Natural killer cell (primary cell): Measurements from ENCODE around the gene LRP1B. TPM values are rescaled to one million over a fixed set of nuclear protein-coding genes. Genes with fewer than 3 reads are reported as not detected.
"Not testable (repeated sequence)": the region's sequence is repeated elsewhere in the genome, so short reads cannot be mapped to it uniquely, and the experiment has no call there.

Source experiments
- ATAC-seq, 3 donors: fragments of 150-1000 bp in 2 of 3; fragments of 200-7000 bp in 1 of 3; cut with Tn5 transposase; 1 replicate in 1 of 3; 2 replicates in 2 of 3; pipeline ENCODE4 v1.10.0; 2021; ENCODE audit warnings: mild to moderate bottlenecking in 2 of 3, moderate library complexity in 2 of 3
- DNase-seq, 2 donors: peaks; one replicate each; pipeline versions ENCODE4 v3.0.0 to v3.0.0-alpha.2; 2013 to 2021; ENCODE audit warnings: mixed read lengths in 1 of 2
- H3K27ac ChIP-seq: one replicate; pipeline ENCODE4 v1.5.1; 2013; ENCODE audit warnings: mild to moderate bottlenecking, low read length
- H3K27me3 ChIP-seq: one replicate; pipeline ENCODE4 v1.6.1; 2013; ENCODE audit warnings: low read length; ENCODE audit not compliant: control insufficient read depth, insufficient read depth
- H3K36me3 ChIP-seq: one replicate; pipeline ENCODE4 v1.6.1; 2013; ENCODE audit warnings: low read length; ENCODE audit not compliant: control insufficient read depth, insufficient read depth
- H3K4me1 ChIP-seq: one replicate; pipeline ENCODE4 v1.6.1; 2013; ENCODE audit warnings: low read length; ENCODE audit not compliant: control insufficient read depth, insufficient read depth
- H3K4me3 ChIP-seq: one replicate; pipeline ENCODE4 v1.5.1; 2013; ENCODE audit warnings: low read length
- H3K9me3 ChIP-seq: one replicate; pipeline ENCODE4 v1.6.1; 2013; ENCODE audit warnings: low read length; ENCODE audit not compliant: control insufficient read depth, insufficient read depth
- H3K27ac Mint-ChIP-seq, 2 donors: one replicate each; pipeline ENCODE4 v1.8.0; 2022; ENCODE audit warnings: mild to moderate bottlenecking in 2 of 2, mixed read lengths in 2 of 2, moderate library complexity in 1 of 2
- H3K27me3 Mint-ChIP-seq, 2 donors: one replicate each; pipeline ENCODE4 v1.8.0; 2022; ENCODE audit warnings: low read depth in 2 of 2, mixed read lengths in 2 of 2
- H3K36me3 Mint-ChIP-seq: one replicate; pipeline ENCODE4 v1.8.0; 2022; ENCODE audit warnings: mixed read lengths
- H3K4me1 Mint-ChIP-seq, 2 donors: one replicate each; pipeline ENCODE4 v1.8.0; 2022; ENCODE audit warnings: mixed read lengths in 2 of 2
- H3K4me3 Mint-ChIP-seq: one replicate; pipeline ENCODE4 v1.8.0; 2022; ENCODE audit warnings: mild to moderate bottlenecking, moderate library complexity, mixed read lengths
- H3K9me3 Mint-ChIP-seq, 2 donors: one replicate each; pipeline ENCODE4 v1.8.0; 2022; ENCODE audit warnings: mixed read lengths in 2 of 2
- WGBS: methylation state at CpG from one replicate; pipeline ENCODE4 v1.1.7; 2013; ENCODE audit warnings: missing lambda C conversion rate; ENCODE audit not compliant: insufficient coverage; 5-methylcytosine and 5-hydroxymethylcytosine counted together
- intact Hi-C: fragments of 100-400 bp; cut with micrococcal nuclease; formaldehyde crosslinking; loops from one replicate; pipeline ENCODE4 v1.14.2; 2022
- total RNA-seq, 4 donors: library from RNA; stranded (reverse); fragments of 120-200 nt in 1 of 4; gene quantifications; one replicate each; pipeline versions ENCODE4 v1.2.3 to v1.2.4, GENCODE V29; 2013 to 2022
- TF ChIP-seq, protein P1 (sequence below): fragments of 200-600 bp; IDR thresholded peaks from one replicate; pipeline ENCODE4 v1.8.0; 2022; ENCODE audit warnings: antibody characterized with exemption

The LRP1B gene
- total RNA-seq, 3 donors from 2014 or later (not counting 1 experiment from before 2014, with no cell fraction given), result 0.05 TPM; not detected in 2

GRCh38 chr2:140424471-140424870 lies 1706.3 kb downstream of the LRP1B start:
- H3K27ac Mint-ChIP-seq, result no peak overlapping the region
- H3K4me3 Mint-ChIP-seq, result no peak overlapping the region
- no peaks in the 10 kb centered on the region for H3K36me3 Mint-ChIP-seq
- ATAC-seq (no peak), DNase-seq (no peak)
- Histone ChIP-seq H3K36me3 (no peaks in the 10 kb centered on the region), H3K27ac (no peak overlapping the region), H3K4me1 (no peaks in the 10 kb centered on the region), H3K27me3 (no peaks in the 10 kb centered on the region), H3K9me3 (peaks cover 3% of the 10 kb centered on the region), H3K4me3 (no peak overlapping the region)
- 62% methylated on average over 2 of the region's 2 CpGs for WGBS
- no peaks in the 10 kb centered on the region for H3K27me3 Mint-ChIP-seq
- TF ChIP-seq, protein P1, sequence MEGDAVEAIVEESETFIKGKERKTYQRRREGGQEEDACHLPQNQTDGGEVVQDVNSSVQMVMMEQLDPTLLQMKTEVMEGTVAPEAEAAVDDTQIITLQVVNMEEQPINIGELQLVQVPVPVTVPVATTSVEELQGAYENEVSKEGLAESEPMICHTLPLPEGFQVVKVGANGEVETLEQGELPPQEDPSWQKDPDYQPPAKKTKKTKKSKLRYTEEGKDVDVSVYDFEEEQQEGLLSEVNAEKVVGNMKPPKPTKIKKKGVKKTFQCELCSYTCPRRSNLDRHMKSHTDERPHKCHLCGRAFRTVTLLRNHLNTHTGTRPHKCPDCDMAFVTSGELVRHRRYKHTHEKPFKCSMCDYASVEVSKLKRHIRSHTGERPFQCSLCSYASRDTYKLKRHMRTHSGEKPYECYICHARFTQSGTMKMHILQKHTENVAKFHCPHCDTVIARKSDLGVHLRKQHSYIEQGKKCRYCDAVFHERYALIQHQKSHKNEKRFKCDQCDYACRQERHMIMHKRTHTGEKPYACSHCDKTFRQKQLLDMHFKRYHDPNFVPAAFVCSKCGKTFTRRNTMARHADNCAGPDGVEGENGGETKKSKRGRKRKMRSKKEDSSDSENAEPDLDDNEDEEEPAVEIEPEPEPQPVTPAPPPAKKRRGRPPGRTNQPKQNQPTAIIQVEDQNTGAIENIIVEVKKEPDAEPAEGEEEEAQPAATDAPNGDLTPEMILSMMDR, result no peak
- intact Hi-C loops, result no loop called here
- peaks cover 15 to 16% of the 10 kb centered on the region in 2 donors for H3K9me3 Mint-ChIP-seq
- no peaks in the 10 kb centered on the region for H3K4me1 Mint-ChIP-seq

- no peaks in the 10 kb centered on the region for H3K4me1 ChIP-seq
- no peak overlapping the region for H3K4me3 ChIP-seq
- no peak overlapping the region for H3K27ac ChIP-seq
- 91% methylated on average over 5 of the region's 7 CpGs for WGBS
- H3K36me3 ChIP-seq, result no peaks in the 10 kb centered on the region
- Mint-ChIP-seq H3K36me3 (no peaks in the 10 kb centered on the region), H3K27ac (no peak overlapping the region), H3K4me3 (no peak overlapping the region), H3K9me3 (peaks cover 21% of the 10 kb centered on the region in 2 donors), H3K4me1 (no peaks in the 10 kb centered on the region), H3K27me3 (no peaks in the 10 kb centered on the region)
- TF ChIP-seq, protein P1, result no peak
- no peak for DNase-seq
- no peaks in the 10 kb centered on the region for H3K27me3 ChIP-seq
- intact Hi-C loops, result no loop called here
- no peak for ATAC-seq
- H3K9me3 ChIP-seq, result peaks cover 3% of the 10 kb centered on the region
Measured at GRCh38 chr2:140422759-140423158, 1708.1 kb downstream of the LRP1B start.

- no peak for ATAC-seq
- Mint-ChIP-seq H3K27ac (no peak overlapping the region), H3K4me1 (no peaks in the 10 kb centered on the region), H3K4me3 (no peak overlapping the region), H3K27me3 (no peaks in the 10 kb centered on the region), H3K9me3 (peaks cover 9 to 12% of the 10 kb centered on the region in 2 donors), H3K36me3 (no peaks in the 10 kb centered on the region)
- no peaks in the 10 kb centered on the region for H3K36me3 ChIP-seq
- no peak overlapping the region for H3K27ac ChIP-seq
- intact Hi-C loops, result no loop called here
- no peak for DNase-seq
- H3K27me3 ChIP-seq, result no peaks in the 10 kb centered on the region
- 74% methylated on average over 3 of the region's 3 CpGs for WGBS
- TF ChIP-seq, protein P1, result no peak
- peaks cover 9% of the 10 kb centered on the region for H3K9me3 ChIP-seq
- no peaks in the 10 kb centered on the region for H3K4me1 ChIP-seq
- no peak overlapping the region for H3K4me3 ChIP-seq
Measured at GRCh38 chr2:140417504-140417903, 1713.3 kb downstream of the LRP1B start.

DNA sequence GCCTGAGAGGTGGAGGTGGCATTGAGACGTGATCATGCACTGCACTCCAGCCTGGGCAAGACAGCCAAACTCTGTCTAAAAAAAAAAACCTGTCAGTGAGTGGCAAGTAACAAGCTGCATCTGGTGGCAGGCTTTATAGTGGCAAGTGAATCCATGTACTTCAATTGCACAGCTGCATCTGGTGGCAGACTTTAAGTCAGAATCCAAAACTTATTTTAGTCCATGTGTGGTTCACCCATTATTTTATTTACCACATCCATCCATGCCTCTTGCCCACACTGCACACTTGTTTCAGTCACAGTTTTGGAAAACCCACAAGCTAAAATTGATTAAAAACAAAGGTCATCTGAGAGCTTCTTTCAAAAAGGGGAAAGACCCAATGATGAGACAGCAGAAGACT lies 1714.2 kb downstream of the LRP1B start:
- ATAC-seq, result no peak
- 73% methylated on average over 1 of the region's 1 CpG for WGBS
- Mint-ChIP-seq H3K27me3 (no peaks in the 10 kb centered on the region), H3K4me1 (no peaks in the 10 kb centered on the region), H3K4me3 (no peak overlapping the region), H3K9me3 (peaks cover 7 to 8% of the 10 kb centered on the region in 2 donors), H3K27ac (no peak overlapping the region), H3K36me3 (no peaks in the 10 kb centered on the region)
- DNase-seq, result no peak
- Histone ChIP-seq H3K27ac (no peak overlapping the region), H3K36me3 (no peaks in the 10 kb centered on the region), H3K4me1 (no peaks in the 10 kb centered on the region), H3K27me3 (no peaks in the 10 kb centered on the region), H3K9me3 (peaks cover 9% of the 10 kb centered on the region), H3K4me3 (no peak overlapping the region)
- intact Hi-C loops, result no loop called here
- TF ChIP-seq, protein P1, result no peak

DNA sequence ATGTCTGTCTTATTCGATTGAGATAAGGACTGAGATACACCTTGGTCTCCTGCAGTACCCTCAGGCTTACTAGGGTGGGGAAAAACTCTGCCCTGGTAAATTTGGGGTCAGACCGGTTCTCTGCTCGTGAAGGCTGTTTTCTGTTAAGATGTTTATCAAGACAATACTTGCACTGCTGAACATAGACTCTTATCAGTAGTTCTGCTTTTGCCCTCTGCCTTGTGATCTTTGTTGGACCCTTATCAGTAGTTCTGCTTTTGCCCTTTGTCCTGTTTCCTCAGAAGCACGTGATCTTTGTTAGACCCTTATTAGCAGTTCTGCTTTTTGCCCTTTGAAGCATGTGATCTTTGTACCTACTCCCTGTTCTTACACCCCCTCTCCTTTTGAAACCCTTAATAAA lies 1715.8 kb downstream of the LRP1B start:
- H3K27ac Mint-ChIP-seq, H3K36me3 ChIP-seq, intact Hi-C loops, ATAC-seq, H3K4me3 Mint-ChIP-seq, H3K4me1 ChIP-seq, DNase-seq, H3K27me3 ChIP-seq, H3K27me3 Mint-ChIP-seq, H3K4me3 ChIP-seq, H3K27ac ChIP-seq, H3K9me3 ChIP-seq, H3K36me3 Mint-ChIP-seq, H3K4me1 Mint-ChIP-seq, H3K9me3 Mint-ChIP-seq: not testable (repeated sequence)
- WGBS, result 32% methylated on average over 4 of the region's 4 CpGs
